Endodermal cell (in vitro differentiated cells): ENCODE measurements around the gene ENDOV. TPM values are rescaled to one million over a fixed set of nuclear protein-coding genes. Genes with fewer than 3 reads are reported as not detected.

Experiments
- DNase-seq: peaks from one replicate; pipeline ENCODE4 v3.0.0-alpha.2; 2017
- H3K27ac ChIP-seq: 2 replicates; pipeline ENCODE4 v1.5.1; 2013; ENCODE audit warnings: mild to moderate bottlenecking, low read depth, low read length, moderate library complexity
- H3K27me3 ChIP-seq: 2 replicates; pipeline ENCODE4 v1.6.1; 2013; ENCODE audit warnings: mild to moderate bottlenecking, low read length, moderate library complexity; ENCODE audit not compliant: insufficient read depth, control insufficient read depth, poor library complexity, severe bottlenecking
- H3K36me3 ChIP-seq: 2 replicates; pipeline ENCODE4 v1.7.0; 2013; ENCODE audit warnings: mild to moderate bottlenecking, low read length, moderate library complexity; ENCODE audit not compliant: control insufficient read depth, insufficient read depth
- H3K4me1 ChIP-seq: one replicate; pipeline ENCODE4 v1.7.0; 2013; ENCODE audit warnings: low read length; ENCODE audit not compliant: control insufficient read depth, insufficient read depth
- H3K4me3 ChIP-seq: 2 replicates; pipeline ENCODE4 v1.5.1; 2013; ENCODE audit warnings: mild to moderate bottlenecking, low read length, moderate library complexity
- H3K9ac ChIP-seq: 2 replicates; pipeline ENCODE4 v1.6.1; 2013; ENCODE audit warnings: mild to moderate bottlenecking, low read length, moderate library complexity; ENCODE audit not compliant: poor library complexity, severe bottlenecking; ENCODE audit errors: extremely low read depth
- H3K9me3 ChIP-seq: 2 replicates; pipeline ENCODE4 v1.6.1; 2013; ENCODE audit warnings: mild to moderate bottlenecking, low read length, moderate library complexity; ENCODE audit not compliant: control insufficient read depth
- H3K27ac Mint-ChIP-seq: 2 replicates; pipeline ENCODE4 v1.8.0; 2020; ENCODE audit warnings: mixed read lengths
- H3K27me3 Mint-ChIP-seq: 2 replicates; pipeline ENCODE4 v1.8.0; 2021; ENCODE audit warnings: mild to moderate bottlenecking, mixed read lengths; ENCODE audit not compliant: insufficient read depth
- H3K36me3 Mint-ChIP-seq: 2 replicates; pipeline ENCODE4 v1.8.0; 2020; ENCODE audit warnings: low read depth, mixed read lengths
- H3K4me1 Mint-ChIP-seq: 2 replicates; pipeline ENCODE4 v1.8.0; 2020; ENCODE audit warnings: mixed read lengths
- H3K4me3 Mint-ChIP-seq: 2 replicates; pipeline ENCODE4 v1.8.0; 2020; ENCODE audit warnings: mild to moderate bottlenecking, moderate library complexity, mixed read lengths
- H3K9me3 Mint-ChIP-seq: 2 replicates; pipeline ENCODE4 v1.8.0; 2020; ENCODE audit warnings: mild to moderate bottlenecking, mixed read lengths
- WGBS, 2 experiments: methylation state at CpG; one replicate each; pipeline versions ENCODE4 v1.1.5 to v1.1.7; 2013; ENCODE audit warnings: missing lambda C conversion rate in 2 of 2, mixed read lengths in 1 of 2; ENCODE audit not compliant: insufficient coverage in 1 of 2, insufficient read length in 1 of 2; 5-methylcytosine and 5-hydroxymethylcytosine counted together
- total RNA-seq, 2 donors: library from RNA; stranded (reverse); fragmentation: NEBNext Ultra II Directional in 1 of 2; extraction: Animal tissue kit (Norgen Biotek cat#: 25700) in 1 of 2; gene quantifications; 2 replicates in 1 of 2; 3 replicates in 1 of 2; pipeline ENCODE4 v1.2.1, GENCODE V29; 2021
- TF ChIP-seq, protein P1 (sequence below): fragments of 200-600 bp; sonication (generic); conservative IDR thresholded peaks from 2 replicates; pipeline ENCODE4 v1.5.0; 2021; ENCODE audit warnings: antibody characterized with exemption, mild to moderate bottlenecking

The ENDOV gene
- total RNA-seq, 2 donors from 2014 or later: 38.8 to 47.1 TPM

GRCh38 chr17:80413771-80414507 is 1.0 kb upstream of the ENDOV start:
- Histone ChIP-seq H3K9me3 (no peaks in the 10 kb centered on the region), H3K4me3 (peak overlapping the region; percentile 96), H3K4me1 (peaks cover 10% of the 10 kb centered on the region), H3K27me3 (no peaks in the 10 kb centered on the region), H3K27ac (no peak overlapping the region), H3K9ac (peak overlapping the region; percentile 92), H3K36me3 (peaks cover 19% of the 10 kb centered on the region)
- peak overlapping the region; percentile 87 for H3K4me3 Mint-ChIP-seq
- H3K27me3 Mint-ChIP-seq: peaks cover 15% of the 10 kb centered on the region
- no peaks in the 10 kb centered on the region for H3K9me3 Mint-ChIP-seq
- no peak for DNase-seq
- peaks cover 37% of the 10 kb centered on the region for H3K4me1 Mint-ChIP-seq
- TF ChIP-seq, protein P1, sequence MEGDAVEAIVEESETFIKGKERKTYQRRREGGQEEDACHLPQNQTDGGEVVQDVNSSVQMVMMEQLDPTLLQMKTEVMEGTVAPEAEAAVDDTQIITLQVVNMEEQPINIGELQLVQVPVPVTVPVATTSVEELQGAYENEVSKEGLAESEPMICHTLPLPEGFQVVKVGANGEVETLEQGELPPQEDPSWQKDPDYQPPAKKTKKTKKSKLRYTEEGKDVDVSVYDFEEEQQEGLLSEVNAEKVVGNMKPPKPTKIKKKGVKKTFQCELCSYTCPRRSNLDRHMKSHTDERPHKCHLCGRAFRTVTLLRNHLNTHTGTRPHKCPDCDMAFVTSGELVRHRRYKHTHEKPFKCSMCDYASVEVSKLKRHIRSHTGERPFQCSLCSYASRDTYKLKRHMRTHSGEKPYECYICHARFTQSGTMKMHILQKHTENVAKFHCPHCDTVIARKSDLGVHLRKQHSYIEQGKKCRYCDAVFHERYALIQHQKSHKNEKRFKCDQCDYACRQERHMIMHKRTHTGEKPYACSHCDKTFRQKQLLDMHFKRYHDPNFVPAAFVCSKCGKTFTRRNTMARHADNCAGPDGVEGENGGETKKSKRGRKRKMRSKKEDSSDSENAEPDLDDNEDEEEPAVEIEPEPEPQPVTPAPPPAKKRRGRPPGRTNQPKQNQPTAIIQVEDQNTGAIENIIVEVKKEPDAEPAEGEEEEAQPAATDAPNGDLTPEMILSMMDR: no peak
- peak overlapping the region; percentile 97 for H3K27ac Mint-ChIP-seq
- H3K36me3 Mint-ChIP-seq: peaks cover 23% of the 10 kb centered on the region
- 56 to 59% methylated on average over 22 to 26 of the region's 26 CpGs for WGBS, 2 experiments

GRCh38 chr17:80414508-80414802 is 512 bp upstream of the ENDOV start:
- Histone ChIP-seq H3K9me3 (no peaks in the 10 kb centered on the region), H3K36me3 (peaks cover 19% of the 10 kb centered on the region), H3K4me1 (peaks cover 10% of the 10 kb centered on the region), H3K27ac (peak overlapping the region; percentile 94), H3K4me3 (peak overlapping the region; percentile 96), H3K27me3 (no peaks in the 10 kb centered on the region), H3K9ac (peak overlapping the region; percentile 92)
- WGBS, 2 experiments: 4 to 10% methylated on average over 5 to 15 of the region's 15 CpGs
- Mint-ChIP-seq H3K27ac (peak overlapping the region; percentile 97), H3K9me3 (no peaks in the 10 kb centered on the region), H3K4me1 (peaks cover 35% of the 10 kb centered on the region), H3K4me3 (peak overlapping the region; percentile 87), H3K27me3 (peaks cover 15% of the 10 kb centered on the region), H3K36me3 (peaks cover 24% of the 10 kb centered on the region)
- DNase-seq: no peak
- TF ChIP-seq, protein P1: no peak

DNA sequence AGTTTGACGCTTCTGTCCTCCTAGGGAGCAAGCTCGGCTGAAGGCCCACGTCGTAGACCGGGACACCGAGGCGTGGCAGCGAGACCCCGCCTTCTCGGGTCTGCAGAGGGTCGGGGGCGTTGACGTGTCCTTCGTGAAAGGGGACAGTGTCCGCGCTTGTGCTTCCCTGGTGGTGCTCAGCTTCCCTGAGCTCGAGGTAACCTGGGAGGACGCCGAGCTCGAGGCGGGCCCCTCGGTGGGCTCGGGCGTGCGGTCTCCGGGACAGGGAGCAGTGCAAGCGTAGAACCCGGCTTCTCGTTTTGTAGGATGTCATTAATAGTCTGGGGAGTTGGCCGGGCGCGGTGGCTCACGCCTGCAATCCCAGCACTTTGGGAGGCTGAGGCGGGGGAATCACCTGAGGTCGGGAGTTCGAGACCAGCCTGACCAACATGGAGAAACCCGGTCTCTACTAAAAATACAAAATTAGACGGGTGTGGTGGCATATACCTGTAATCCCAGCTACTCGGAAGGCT is 715 bp downstream of the ENDOV start:
- 14 to 19% methylated on average over 7 to 39 of the region's 39 CpGs for WGBS, 2 experiments
- TF ChIP-seq, protein P1: no peak

More for the DNA sequence above, 715 bp downstream of the ENDOV start:
- Histone ChIP-seq H3K36me3 (peaks cover 23% of the 10 kb centered on the region), H3K9me3 (no peaks in the 10 kb centered on the region), H3K27me3 (no peaks in the 10 kb centered on the region), H3K27ac (peak overlapping the region; percentile 94), H3K4me1 (peaks cover 5% of the 10 kb centered on the region), H3K9ac (peak overlapping the region; percentile 92), H3K4me3 (peak overlapping the region; percentile 96)
- H3K4me3 Mint-ChIP-seq: peak overlapping the region; percentile 87
- peaks cover 33% of the 10 kb centered on the region for H3K36me3 Mint-ChIP-seq
- peaks cover 31% of the 10 kb centered on the region for H3K4me1 Mint-ChIP-seq
- no peaks in the 10 kb centered on the region for H3K9me3 Mint-ChIP-seq
- no peak for DNase-seq
- H3K27me3 Mint-ChIP-seq: peaks cover 15% of the 10 kb centered on the region
- H3K27ac Mint-ChIP-seq: peak overlapping the region; percentile 97
